HG03064 (cell line): ENCODE data around the gene IMP3.

ENCODE experiments used
- ATAC-seq: cut with Tn5 transposase; IDR thresholded peaks from one replicate; pipeline ENCODE4 v1.9.1; 2021; ENCODE audit warnings: low read depth; ENCODE audit not compliant: unreplicated experiment

IMP3 gene

GRCh38 chr15:75625542-75626347, 14.3 kb downstream of the IMP3 start, which contains the start of gene SNUPN:
TSS of gene SNUPN (minus strand) at chr15:75625725. CDS start at chr15:75621051, 4,674 bp downstream.
- ATAC-seq = no peak

- ATAC-seq = no peak
Measured at GRCh38 chr15:75622505-75622904, 17.5 kb downstream of the IMP3 start.

GRCh38 chr15:75620841-75621391, 19.1 kb downstream of the IMP3 start:
- no peak for ATAC-seq

GRCh38 chr15:75620058-75620820, 19.8 kb downstream of the IMP3 start:
- ATAC-seq = no peak

GRCh38 chr15:75616766-75617165, 23.3 kb downstream of the IMP3 start:
- ATAC-seq = no peak

- ATAC-seq = no peak
Measured at GRCh38 chr15:75606711-75607699, 33.0 kb downstream of the IMP3 start.

GRCh38 chr15:75606026-75606425, 34.0 kb downstream of the IMP3 start:
- no peak for ATAC-seq

GRCh38 chr15:75599401-75599800, 40.6 kb downstream of the IMP3 start:
- no peak for ATAC-seq

GRCh38 chr15:75598361-75598760, 41.7 kb downstream of the IMP3 start:
- no peak for ATAC-seq

GRCh38 chr15:75597667-75598341, 42.2 kb downstream of the IMP3 start:
- no peak for ATAC-seq

- ATAC-seq = no peak
Measured at GRCh38 chr15:75596703-75597345, 43.2 kb downstream of the IMP3 start.

GRCh38 chr15:75594276-75594675, 45.7 kb downstream of the IMP3 start:
- no peak for ATAC-seq

- ATAC-seq = no peak
Measured at GRCh38 chr15:75591655-75592364, 48.2 kb downstream of the IMP3 start.

- ATAC-seq = no peak
Measured at GRCh38 chr15:75590239-75590638, 49.8 kb downstream of the IMP3 start.
